Islet precursor cell (in vitro differentiated cells): Measurements from ENCODE around the gene YY1.
"Not testable (repeated sequence)": the region's sequence is repeated elsewhere in the genome, so short reads cannot be mapped to it uniquely, and the experiment has no call there.

ENCODE experiments used
- DNase-seq: peaks from one replicate; pipeline ENCODE4 v3.0.0-alpha.2; 2018

The YY1 gene

GRCh38 chr14:100238419-100239210 is at the start of gene YY1:
Gene YY1 (plus strand): TSS chr14:100239144. CDS start chr14:100239245, 101 bp downstream.
- peak; percentile 99 for DNase-seq

GRCh38 chr14:100190126-100190525 is 48.8 kb upstream of the YY1 start:
- no peak for DNase-seq

- DNase-seq, result no peak
These were observed 47.2 kb upstream of the YY1 start for GRCh38 chr14:100191584-100192249.

DNA sequence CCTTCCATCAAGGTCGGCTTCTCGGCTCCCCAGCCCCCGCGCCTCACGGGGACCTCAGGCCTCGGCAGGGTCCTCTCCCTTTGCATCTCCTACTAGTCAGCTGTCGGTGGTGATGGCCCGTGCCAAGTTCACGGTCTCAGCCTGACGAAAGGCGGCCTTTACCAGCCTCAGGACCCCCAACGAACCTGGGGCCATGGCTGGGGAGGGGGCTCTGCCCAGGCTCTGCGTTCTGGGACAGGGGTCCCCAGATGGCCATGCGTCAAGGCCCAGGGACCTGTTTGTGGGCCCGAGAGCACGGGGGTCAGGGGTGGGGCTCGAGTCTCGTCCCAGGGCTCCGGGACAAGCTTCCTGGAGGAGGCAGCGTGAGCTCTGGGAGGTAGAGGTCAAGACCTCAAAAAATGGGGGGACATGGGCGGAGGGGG is 46.7 kb upstream of the YY1 start:
- DNase-seq, result no peak

GRCh38 chr14:100192672-100193416 is 46.1 kb upstream of the YY1 start:
- DNase-seq, result peak; percentile 99

- DNase-seq, result no peak
These were observed 45.3 kb upstream of the YY1 start for GRCh38 chr14:100193417-100194357.

DNA sequence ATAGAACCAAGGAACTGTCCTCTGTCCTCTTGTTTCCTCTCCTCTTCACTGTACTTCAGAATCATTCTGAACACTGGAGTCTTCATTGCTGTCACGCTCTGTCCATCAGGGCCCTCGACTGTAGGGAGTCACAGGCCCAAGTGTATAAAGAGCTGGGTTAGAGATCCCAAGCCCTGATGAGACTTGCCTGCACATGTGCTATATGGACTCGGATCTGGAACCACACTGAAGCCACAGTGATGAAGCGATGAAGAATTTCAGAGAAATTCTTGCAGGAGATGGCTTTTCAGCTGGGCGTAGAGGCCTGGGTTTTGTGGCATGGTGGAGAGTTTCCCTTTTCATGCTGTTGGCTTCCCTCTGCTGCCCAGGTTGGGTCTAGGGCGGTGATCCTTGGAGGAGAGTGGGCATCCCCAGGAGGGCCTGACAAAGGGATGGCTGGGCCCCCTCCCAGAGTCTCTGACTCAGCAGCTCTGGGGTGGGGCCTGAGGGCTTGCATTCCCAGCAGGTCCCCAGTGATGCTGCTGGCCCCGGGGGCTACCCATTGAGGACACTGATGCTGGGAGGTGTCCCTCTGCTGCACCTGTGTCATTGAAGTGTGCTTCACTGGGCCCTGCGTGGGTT is 39.6 kb upstream of the YY1 start:
- no peak for DNase-seq

GRCh38 chr14:100200311-100200710 is 38.6 kb upstream of the YY1 start:
- DNase-seq, result no peak

DNA sequence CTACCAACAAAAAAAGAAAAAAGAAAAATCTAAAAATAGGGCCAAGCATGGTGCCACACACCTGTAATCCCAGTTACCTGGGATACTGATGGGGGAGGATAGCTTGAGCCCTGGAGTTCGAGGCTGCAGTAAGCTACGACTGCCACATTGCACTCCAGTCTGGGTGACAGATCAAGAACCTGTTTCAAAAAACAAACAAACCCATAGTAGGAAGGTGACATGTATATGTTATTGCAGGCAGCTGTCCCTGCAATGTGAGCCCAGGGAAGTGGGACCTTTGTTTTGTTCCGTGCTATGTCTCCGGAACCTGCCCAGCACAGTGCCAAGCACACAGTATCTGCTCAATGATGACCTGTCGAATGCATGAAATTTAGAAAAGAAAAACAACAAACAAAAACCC is 37.2 kb upstream of the YY1 start:
- DNase-seq, result no peak

DNA sequence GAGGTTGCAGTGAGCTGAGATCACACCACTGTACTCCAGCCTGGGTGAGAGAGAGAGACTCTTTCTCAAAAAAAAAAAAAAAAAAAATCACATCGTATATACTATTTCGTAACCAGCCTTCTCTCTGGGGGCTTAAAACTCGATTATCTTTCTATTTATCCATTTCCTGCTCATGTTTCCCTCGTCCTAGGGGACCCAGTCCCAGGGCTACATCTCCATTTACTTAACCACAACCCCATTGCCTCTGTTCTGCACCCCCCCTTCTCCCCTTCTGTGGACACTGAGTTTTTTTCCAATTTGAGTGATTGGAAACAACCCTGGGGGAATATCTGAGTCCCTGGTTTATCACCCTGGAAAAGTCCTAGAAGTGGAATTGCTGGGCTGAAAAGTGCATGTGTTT is 36.2 kb upstream of the YY1 start:
- DNase-seq, result no peak

DNA sequence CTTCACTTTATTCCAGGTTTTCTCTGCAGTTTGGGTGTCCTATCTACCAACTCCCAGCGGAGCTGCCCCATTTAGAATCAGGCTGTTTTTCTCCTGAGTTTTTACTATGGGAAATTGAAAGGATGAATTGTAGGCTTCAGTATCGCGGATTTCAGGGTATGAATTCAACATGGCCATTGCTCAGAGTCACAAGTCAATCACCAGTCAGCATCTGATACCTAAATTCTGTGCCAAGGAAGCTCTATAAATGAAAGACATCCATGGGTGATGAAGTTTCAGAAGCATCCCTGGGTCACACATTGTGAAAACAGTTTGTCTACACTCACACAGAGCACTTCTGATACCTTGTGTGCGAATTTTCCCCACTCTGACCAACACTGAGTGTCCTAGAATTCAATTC is 35.8 kb upstream of the YY1 start:
- no peak for DNase-seq

DNA sequence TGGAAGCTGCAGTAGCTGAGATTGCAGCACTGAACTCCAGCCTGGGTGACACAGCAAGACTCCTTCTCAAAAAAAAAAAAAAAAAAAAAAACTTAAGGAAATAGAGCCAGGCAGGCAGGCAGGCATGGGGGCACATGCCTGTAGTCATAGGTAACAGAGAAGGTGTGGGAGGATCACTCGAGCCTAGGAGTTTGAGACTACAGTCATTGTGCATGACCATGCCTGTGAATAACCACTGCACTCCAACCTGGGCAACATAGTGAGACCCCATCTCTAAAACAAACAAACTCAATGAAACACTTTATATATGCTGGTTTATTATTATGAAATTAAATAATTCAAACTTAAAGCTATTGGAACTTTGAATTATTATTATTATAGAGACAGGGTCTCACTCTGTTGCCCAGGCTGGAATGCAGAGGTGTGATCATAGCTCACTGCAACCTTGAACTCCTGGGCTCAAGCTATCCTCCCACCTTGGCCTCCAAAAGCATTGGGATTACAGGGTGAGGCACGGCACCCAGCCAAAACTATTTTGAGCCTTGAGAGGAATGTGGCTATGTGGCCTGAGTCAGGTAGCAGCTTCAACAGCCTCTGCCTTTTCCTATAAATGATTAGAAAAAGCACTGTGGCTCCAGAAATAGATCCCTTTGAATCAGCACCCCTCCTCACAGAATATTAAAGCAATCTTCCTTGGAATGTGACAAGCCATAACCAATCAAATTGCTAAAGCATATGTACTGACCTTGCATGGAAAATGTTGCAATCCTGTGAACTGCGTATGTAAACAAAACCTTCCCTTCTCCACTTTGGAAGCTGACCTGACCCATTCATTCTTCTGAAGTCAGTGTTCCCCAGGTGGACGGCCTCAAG is 34.7 kb upstream of the YY1 start:
- DNase-seq, result no peak

- not testable (repeated sequence) for DNase-seq
These were observed 34.1 kb upstream of the YY1 start for GRCh38 chr14:100204835-100205167.

- DNase-seq, result not testable (repeated sequence)
These were observed 31.4 kb upstream of the YY1 start for GRCh38 chr14:100207588-100207987.

- DNase-seq, result not testable (repeated sequence)
These were observed 30.8 kb upstream of the YY1 start for GRCh38 chr14:100208136-100208535.

- DNase-seq, result no peak
These were observed 27.6 kb upstream of the YY1 start for GRCh38 chr14:100211366-100211765.

- DNase-seq, result no peak
These were observed 27.1 kb upstream of the YY1 start for GRCh38 chr14:100211893-100212292.

DNA sequence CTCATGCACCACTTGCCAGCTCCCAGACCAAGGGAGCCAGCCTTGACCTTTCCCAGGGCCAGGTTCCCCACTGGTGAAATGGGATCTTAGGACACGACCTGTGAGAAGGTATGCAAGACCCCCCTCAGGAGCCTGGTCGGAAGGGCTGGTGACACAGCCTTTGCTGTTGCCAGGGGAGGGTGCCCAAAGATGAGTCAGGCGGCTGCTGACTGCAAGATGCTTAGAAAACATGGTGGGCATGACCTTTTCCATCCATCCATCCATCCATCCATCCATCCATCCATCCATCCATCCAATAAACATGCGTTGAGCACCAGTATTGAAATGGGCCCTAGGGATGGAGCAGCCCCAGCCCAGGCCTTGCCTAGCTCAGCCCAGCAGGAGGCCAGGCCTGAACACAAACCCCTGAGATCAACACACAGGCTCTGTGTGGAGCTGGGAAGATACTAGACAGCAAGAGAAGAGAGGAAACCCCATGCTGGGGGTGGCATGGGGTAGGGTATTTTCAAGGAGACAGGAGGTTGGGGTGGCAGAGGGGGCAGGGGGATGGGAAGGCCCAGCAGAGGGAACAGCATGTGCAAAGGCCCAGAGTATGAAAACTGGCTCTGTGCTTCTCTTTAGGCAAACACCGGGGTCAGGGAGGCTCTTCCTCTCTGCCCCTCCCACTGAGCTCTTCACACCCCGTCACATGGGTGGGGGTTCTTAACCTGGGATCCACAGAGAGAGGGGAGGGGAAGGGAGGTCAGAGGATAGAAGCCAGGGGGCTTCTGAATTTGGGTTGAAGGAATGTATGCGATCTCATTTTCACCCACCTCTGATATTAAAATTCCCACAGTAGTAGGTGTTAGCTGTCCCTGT is 26.2 kb upstream of the YY1 start:
- DNase-seq, result no peak

- no peak for DNase-seq
These were observed 25.4 kb upstream of the YY1 start for GRCh38 chr14:100213587-100213955.
